Fibroblast of skin of abdomen (primary cell): ENCODE measurements around the gene ZNF207.
A peak's percentile ranks its signal among the peaks of the same experiment; 100 is the strongest.
"Not testable (repeated sequence)": the region's sequence is repeated elsewhere in the genome, so short reads cannot be mapped to it uniquely, and the experiment has no call there.

Experiments
- DNase-seq: peaks from one replicate; pipeline ENCODE4 v3.0.0-alpha.2; 2013

ZNF207 gene

DNA sequence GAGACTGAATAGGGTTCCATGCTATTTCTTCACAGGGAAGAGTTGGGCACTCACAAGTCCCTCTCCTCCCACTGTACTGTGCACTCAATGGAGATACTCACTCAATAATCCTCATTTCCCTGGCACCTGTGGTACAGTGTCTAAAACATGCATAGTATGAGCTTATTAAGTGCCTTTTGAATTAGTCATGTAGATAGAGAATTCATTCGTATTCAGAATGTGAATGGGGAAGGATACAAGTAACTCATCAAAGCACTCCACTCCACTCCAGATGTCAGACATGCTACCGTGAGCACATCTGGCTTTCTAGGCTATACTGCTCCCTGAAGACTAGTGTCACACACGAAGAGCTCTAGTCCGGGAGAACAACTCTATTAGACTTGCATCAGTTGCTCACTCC lies 14.3 kb upstream of the ZNF207 start:
- DNase-seq = peak; percentile 80

DNA sequence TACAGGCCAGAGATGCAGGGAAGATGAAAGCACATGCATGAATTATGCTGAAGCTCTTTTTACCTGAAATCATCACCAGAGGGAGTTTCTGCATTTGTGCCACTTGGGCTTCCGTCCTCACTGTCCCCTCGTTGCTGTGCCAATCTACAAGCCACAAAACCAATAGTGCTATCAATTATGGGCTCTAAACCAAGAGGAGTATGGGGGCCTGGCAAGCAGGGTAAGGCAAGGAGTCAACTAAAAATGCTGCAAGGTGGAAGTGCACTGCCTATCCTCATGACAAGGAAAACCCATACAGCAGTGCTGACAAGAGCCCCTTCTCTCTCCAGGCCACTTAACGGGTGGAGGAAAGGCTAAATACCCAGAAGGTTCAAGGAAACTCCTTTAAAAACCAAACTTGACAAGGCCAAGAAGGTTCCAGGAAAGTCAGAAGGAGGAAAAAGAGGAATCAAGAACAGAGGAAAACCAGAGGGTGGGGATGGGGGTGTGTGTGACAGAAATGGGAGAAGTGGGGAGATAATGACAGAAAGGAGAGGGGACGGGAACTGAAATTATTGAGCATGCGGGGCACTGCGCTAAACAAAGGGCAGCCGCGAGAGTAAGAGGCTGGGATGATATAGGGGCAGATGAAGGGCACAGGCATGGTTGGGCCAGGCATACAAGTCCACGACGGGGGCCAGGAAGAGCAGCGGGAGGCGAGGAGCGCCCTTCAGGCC lies 8.7 kb upstream of the ZNF207 start:
- peak; percentile 10 for DNase-seq

DNA sequence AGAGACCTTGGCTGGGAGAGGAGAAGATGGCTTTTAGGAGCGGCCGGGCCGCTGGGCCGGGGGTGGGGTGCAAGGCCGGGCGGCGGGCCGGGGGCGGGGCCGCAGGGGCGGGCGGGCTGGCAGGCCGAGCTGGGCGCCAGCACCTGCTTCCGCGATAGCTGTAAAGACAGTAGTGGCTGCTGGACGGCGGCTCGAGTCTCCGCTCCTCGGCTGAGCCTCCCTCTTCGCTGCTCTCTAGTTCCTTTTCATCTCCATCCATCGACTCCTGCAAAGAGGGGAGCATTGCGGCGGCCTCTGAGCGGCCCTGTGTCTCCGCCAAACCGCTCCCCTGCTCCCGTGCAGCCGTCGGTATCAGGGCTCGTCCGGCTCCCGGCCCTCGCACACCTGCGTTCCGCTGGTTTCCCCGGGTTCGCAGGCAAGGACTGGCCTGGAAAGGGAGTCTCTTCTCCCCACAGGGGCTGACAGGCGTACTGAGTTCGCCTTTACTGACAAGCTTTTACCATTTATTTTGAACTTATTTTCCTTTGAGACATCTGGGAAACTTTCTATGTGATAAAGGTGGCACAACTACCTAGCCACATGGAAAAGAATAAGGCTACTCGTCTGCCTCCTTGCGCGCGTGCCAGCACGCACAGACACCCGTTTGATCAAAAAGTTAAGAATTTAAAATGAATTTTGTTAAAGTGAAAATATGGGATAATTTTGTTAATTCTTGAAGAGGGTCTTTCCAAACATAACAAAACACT lies 7.9 kb upstream of the ZNF207 start, which contains the start of gene C17orf75:
Gene C17orf75, minus strand, starts transcription at position 317 of the 746 bp plus-strand sequence. Its CDS starts 34 bp downstream, at position 283.
- DNase-seq = peak; percentile 77

DNA sequence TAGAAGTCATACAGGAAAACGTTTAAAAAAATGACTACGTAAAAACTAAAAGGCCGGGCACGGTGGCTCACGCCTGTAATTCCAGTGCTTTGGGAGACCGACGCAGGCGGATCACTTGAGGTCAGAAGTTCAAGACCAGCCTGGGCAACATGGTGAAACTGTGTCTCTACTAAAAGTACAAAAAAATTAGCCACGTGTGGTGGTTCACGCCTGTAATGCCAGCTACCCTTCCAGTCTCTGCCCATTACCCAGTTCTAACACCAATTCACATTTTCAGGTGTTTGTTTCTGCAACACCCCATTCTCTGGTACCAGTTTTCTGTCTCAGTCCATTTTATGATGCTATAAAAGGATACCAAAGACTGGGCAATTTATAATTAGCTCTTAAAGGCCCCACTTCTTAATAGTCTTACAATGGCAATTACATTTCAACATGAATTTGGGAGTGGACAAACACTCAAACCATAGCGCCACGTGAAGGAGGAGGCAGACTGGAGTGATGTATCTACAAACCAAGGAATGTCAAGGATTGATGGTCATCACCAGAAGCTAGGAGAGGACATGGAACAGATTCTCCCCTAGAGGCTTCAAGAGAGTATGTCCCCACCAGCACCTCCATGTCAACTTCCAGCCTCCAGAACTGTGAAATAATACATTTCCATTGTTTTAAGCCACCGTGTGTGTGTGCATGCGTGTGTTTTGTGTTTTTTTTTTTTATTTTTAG lies 7.2 kb upstream of the ZNF207 start:
- DNase-seq = no peak

DNA sequence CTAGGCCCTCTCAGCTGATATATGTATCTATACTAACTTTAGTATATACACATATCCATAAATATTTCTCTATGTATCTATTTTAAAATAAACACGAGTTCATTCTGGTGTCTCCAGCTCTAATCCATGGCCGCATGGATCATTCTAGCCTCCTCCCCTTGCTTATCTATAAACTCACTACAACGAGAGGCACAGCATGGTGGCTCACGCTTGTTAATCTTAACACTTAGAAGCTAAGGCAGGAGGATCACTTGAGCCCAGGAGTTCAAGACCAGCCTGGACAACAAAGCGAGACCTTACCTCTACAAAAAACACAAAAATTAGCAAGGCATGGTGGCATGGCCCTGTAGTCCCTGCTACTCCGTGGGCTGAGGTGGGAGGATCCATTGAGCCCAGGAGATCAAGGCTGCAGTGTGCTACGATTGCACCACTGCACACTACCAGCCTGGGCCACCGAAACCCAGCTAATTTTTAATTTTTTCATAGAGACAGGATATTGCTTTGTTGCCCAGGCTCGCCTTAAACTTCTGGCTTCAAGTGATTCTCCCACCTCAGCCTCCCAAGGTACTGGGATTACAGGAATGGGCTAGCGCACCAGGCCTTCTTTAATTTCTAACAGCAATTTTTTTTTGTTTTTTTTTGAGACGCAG lies 3.9 kb upstream of the ZNF207 start:
- no peak for DNase-seq

DNA sequence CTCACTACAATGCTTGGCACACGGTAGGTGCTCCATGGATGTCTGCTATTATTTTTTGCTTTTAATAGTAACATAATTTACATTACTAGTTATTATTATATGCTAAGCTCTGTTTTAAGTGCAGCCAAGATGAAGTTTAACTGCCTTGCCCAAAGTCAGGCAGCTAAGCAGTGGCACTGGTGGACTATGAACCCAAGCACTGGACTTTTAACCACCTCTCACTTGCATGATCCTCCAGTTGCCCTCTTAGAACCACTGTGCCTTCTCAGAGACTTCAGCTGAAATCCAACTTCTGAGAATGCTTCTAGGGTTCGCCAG lies 1.5 kb upstream of the ZNF207 start:
- DNase-seq = no peak

DNA sequence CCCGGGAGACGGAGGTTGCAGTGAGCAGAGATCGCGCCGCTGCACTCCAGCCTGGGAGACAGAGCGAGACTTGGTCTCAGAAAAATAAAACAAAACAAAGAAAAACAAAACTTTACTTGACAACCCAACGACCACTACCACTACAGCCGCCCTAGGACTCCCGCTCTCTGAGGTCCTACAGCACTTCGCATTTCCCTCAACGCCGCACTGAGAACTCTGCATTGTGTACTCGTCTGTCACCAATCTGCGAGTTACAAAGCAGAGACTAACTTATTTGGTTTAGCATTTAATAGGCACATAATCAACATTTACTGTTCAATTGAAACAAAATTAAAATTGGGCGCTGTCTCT lies 479 bp upstream of the ZNF207 start:
- no peak for DNase-seq

DNA sequence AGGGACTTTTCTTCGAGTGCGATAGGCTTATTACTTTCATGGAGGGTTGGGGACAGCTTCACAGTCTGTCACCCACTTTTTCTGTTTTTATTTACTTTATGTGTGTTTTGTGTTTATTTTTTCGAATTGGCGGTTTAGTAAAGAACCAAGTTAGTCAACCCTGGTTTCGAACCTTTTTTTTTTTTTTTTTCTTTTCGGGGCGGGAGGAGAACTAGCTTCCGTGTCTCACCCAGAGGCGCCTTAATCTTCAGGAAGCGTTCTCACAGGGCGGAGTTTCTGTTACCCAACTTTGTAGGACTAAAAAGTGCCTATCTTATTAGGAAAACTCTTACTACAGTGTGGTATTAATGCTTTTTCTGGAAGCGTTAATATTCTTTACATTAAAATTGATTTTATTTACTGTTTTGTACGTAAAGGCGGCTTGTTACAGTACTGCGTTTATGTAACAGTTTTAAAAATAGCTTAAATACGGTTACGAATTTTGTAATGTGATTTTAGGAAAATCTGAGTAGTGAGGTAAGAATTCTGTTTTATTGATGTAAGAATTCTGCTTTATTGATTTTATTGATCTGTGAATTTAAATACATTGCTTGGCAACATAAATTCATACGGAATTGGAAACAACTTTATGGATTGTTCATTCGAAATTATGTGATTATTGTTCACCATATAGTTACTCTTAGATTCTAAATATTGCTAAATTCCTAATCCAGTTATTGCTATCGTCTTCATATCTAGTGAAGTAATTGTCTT lies 885 bp downstream of the ZNF207 start:
- DNase-seq = peak; percentile 55

DNA sequence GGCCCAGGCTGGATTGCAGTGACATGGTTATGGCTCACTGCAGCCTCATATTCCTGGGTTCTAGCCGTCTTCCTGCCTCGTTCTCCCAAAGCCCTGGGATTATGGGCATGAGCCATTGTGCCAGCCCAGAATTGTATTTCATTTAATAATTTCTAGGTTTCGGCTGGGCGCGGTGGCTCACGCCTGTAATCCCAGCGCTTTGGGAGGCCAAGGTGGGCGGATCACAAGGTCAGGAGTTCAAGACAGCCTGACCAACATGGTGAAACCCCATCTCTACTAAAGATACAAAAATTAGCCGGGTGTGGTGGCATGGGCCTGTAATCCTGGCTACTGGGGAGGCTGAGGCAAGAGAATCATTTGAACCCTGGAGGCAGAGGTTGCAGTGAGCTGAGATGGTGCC lies 2.8 kb downstream of the ZNF207 start:
- DNase-seq = not testable (repeated sequence)

DNA sequence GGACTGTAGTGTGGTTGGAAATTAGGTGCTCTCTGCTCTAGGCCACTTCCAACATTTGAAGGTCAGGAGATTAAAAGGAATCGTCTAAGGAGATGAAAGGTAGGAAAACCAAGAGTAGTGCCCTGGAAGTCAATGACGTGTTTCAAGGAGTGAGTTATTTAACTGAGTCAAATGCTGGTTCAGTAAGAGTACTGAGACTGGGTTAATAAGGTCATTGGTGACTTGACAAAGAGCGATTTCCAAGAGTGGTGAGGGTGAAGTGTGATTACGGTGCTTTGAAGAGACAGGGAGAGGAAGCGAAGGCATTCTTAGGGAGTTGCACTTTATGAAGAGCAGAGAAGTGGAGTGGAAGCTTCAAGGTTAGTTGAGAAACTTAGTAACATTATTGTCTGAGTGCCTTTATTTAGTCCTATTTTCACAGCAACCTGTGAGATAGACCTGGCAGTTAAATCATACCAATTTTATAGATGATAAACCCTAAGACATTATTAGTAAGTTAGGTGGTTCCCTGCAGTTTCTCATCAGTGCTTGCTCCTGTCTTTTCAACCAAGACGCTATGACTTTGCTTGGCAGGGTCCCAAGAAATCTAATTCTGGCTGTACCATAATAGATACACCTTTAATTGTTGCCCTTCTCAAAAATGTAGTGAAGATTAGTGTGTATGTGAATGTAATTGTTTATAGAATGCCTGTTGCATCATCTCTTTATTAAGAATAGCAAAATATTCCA lies 5.9 kb downstream of the ZNF207 start:
- DNase-seq = no peak

DNA sequence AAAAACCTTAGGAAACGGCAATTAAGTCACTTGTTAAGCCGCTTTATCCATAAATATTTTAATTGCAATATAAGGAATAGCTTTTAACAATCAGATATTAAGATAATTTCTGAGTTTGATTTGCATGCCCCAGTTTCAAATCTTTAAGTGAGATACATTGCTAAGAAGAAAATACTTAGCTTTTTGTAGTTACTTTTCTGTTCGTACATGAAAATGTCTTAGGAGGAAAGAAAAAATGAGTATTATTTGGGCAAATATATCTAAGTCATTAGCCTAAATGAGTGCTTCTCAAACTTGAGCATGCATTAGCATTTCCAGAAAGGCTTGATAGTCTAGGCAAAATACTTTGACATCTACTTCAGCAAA lies 6.4 kb downstream of the ZNF207 start:
- no peak for DNase-seq

DNA sequence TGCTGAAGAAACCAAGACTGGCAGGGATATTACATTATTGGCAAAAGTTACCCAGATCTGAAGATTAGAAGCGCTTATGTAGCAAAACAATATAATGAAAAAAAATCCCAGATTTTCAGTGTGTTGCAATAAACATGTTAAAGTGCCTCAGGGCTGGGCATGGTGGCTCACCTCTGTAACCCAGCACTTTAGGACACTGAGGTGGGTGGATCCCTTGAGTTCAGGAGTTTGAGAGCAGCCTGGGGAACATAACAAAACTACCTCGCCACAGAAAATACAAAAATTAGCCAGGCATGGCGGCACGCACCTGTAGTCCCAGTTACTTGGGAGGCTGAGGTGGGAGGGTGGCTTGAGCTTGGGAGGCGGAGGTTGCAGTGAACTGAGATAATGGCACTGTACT lies 6.8 kb downstream of the ZNF207 start:
- no peak for DNase-seq

DNA sequence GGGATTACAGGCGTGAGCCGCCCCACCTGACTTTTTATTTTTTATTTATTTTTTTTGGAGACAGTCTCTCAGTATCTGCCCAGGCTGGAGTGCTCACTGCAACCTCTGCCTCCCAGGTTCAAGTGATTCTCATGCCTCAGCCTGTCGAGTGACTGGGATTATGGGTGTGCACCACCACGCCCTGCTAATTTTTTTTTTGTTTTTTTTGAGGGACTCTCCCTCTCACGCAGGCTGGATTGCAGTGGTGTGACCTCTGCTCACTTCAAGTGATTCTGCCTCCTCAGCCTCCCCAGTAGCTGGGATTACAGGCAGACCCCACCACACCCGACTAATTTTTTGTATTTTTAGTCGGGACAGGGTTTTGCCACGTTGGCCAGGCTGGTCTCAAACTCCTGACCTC lies 7.7 kb downstream of the ZNF207 start:
- DNase-seq = no peak

DNA sequence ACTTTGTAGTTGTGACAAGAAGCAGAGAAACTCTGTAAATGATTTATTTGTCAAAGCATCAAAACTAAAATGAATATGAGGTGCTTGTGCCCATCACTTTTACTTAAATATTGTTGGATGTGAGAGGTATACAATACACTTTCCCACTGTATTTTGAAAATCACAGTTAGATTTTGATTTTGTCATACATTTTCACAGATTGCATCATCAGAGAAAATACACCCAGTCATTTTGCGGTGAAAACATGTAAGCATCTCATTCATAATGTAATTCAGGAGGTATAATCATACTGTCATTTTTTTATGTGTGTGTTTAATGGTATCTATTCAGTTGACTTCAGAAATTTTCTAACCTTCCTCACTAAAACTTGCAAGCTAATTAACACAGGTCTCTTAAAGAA lies 11.3 kb downstream of the ZNF207 start:
- no peak for DNase-seq

DNA sequence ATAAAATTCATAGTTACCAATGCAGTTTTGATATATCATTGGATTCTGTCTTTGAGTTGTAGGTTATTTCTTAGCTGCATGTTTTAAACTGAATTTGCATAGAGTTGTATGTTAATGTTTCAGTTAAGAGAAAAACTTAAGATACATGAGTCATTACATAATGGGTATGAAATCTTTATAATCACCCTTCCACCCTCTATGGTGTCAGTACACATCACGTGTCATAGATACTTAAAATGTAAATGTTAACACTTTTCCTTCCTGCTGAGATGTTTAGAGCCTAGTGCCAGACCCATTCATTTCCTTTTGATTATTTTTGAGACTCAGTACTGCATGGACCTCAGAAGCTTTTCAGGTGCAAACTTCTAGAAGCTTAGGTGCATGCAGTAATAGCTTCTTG lies 20.5 kb downstream of the ZNF207 start:
- DNase-seq = no peak

DNA sequence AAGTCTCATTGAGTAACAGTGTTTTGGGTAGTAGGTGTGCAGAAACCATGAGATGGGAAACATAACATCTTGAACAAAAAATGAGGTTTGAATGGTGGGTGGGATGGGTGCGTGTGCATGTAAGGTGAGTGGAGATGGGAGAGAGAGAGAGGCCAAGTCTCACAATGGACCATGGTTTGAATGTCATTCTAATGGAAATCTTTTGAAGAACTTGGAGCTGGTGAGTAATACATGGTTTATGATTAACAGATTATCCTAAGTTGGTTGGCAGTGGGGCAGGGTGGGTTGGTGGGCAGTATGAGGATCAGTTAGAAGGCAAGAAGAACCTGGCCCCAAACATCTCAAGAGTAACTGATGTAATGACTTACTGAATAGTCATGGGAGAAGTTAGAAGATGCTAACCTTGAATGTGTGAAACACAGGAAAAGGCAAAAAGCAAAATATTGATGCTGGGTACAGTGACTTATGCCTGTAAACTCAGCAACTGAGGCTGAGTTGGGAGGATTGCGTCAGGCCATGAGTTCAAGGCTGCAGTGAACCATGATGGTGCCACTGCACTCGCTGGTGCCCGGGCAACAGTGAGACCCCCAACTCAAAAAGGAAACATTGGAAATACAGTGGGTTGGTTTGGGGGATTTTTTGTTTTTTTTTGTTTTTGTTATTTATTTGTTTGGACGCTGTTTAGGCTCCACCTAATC lies 32.7 kb downstream of the ZNF207 start:
- no peak for DNase-seq

DNA sequence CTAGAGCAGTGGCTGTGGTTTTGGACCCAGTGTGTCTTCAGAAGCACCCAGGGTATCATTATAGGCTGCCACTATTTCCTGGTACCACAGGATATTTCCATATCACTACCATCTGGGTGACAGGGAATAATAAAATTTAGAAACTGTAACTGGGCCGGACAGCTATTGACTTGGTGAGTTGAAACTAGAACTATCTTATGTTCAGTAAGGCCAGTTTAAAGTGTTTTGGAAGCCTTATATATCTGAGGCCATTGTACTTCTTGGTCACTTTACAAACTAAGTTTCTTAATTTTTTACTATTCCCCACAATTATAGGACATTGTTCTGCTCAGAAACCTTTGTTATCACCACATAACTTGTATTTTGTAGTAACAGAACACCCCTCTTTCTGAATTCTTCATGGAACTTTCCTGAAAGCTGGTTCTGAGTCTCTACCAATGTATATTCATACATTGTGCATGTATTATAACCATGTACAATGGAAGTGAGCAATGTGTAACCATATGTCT lies 34.0 kb downstream of the ZNF207 start:
- no peak for DNase-seq

DNA sequence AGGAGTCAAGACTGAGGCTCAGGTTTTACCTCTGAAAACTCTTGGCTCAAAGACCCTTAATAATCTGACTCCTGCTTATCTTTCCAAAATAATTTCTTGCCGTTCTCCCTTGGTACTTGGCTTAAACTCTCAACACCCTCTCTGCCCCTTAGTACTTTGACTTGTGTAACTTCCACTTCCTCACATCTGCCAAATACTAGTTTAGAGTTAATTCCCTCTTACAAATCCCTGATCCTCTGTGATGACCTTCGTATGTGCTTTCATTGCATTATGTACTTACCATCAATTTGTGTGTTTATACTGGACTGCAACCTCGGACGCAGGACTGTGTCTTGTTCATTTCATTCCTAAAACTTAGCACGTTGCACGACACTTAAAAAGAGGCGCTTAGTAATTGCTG lies 35.2 kb downstream of the ZNF207 start:
- DNase-seq = no peak

DNA sequence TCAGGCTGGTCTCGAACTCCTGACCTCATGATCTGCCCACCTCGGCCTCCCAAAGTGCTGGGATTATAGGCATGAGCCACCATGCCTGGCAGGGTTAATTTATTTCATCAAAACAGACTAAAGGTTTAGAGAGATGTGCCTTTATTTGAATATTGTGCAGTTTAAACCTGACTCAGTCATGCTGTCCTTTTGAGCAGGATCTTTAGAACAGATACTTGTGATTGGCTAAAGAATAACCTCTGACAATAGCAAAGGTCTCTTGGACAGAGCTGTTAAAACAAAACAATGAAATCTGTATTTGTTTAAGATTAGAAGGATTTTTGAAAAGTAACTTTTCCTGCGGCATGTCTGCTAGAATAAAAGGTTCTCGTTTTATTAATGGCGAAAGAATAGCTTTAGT lies 36.0 kb downstream of the ZNF207 start:
- no peak for DNase-seq

DNA sequence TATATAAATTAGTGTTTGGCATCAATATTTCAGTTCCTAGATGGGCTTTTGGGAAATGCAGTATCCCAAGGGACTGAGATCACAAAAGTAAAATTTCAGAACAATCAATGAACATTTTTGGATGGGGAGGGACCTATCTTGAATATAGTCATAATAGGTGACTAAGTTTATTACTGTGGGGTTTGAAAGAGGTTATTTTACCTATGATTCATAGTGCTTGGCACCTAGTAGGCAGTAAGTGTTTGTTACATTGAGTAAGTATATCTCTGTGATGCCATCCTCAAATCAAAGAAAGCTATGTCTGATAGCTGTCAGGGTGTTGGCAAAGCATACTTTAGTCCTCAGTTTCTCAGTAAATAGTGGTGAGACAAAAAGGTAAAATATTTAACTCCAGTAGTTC lies 36.9 kb downstream of the ZNF207 start:
- no peak for DNase-seq

DNA sequence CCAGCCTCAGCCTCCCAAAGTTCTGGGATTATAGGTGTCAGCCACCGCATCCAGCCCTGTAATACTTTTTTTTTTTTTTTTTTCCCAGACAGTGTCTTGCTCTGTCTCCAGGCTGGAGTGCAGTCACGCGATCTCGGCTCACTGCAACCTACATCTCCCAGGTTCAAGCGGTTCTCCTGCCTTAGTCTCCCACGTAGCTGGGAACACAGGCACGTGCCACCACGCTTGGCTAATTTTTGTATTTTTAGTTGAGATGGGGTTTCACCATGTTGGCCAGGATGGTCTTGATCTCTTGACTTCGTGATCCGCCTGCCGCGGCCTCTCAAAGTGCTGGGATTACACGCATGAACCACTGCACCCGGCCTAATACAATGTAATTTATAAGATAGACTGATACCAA lies 38.2 kb downstream of the ZNF207 start:
- DNase-seq = not testable (repeated sequence)
